ENCODE data around the gene DSTN.

GRCh38 chr20:17645546-17646208 is 75.8 kb downstream of the DSTN start:
- TF ChIP-seq CTCF (IDR thresholded peaks at IDR 0.05) (no peak), REST (IDR thresholded peaks at IDR 0.05; ENCODE audit: insufficient read depth in 1 of 2, low read depth in 2 of 2, low read length in 1 of 2) (no peak), TCF7L2 (IDR thresholded peaks at IDR 0.05; ENCODE audit: low read depth, low read length) (no peak; the same call in 1 of the 2 replicates), POLR2AphosphoS5 (IDR thresholded peaks at IDR 0.05; ENCODE audit: low read depth, low read length) (no peak)

All from Panc1 (cell line).